ENCODE results near the gene USP3.

Gene USP3

GRCh38 chr15:63595688-63596087, 91.3 kb downstream of the USP3 start:
- Histone ChIP-seq H3K79me2 (ENCODE audit: low read length) (no peaks in the 10 kb centered on the region; the same call in 1 of the 2 replicates), H3K36me3 (replicated peaks; ENCODE audit: insufficient read depth, low read length) (peaks cover 8% of the 10 kb centered on the region; the same call in 1 of the 2 replicates), H3K27me3 (replicated peaks; ENCODE audit: insufficient read depth, low read length) (no peaks in the 10 kb centered on the region), H3K9ac (ENCODE audit: low read length) (no peak overlapping the region), H3K27ac (ENCODE audit: low read length) (no peak overlapping the region), H3K4me3 (ENCODE audit: low read length) (no peak overlapping the region), H3K9me2 (replicated peaks; ENCODE audit: insufficient read depth, low read length) (no peaks in the 10 kb centered on the region), H3K4me1 (ENCODE audit: low read length) (0 out of 2 replicates have a peak, but pooled peaks cover 4% of the 10 kb centered on the region), H4K20me1 (ENCODE audit: insufficient read depth, low read length) (no peaks in the 10 kb centered on the region), H3K4me2 (ENCODE audit: low read depth, low read length) (no peak overlapping the region), H3K9me3 (replicated peaks; ENCODE audit: insufficient read depth, low read length) (no peaks in the 10 kb centered on the region), H3F3A (ENCODE audit: insufficient read depth, low read length) (peaks cover 12% of the 10 kb centered on the region; the same call in 1 of the 2 replicates), H2AFZ (ENCODE audit: low read length) (no peak overlapping the region)
- TF ChIP-seq EZH2 (optimal IDR thresholded peaks at IDR 0.05; ENCODE audit: low read depth, low read length): no peak
- no peak for TF ChIP-seq EZH2phosphoT487 (IDR thresholded peaks at IDR 0.05; ENCODE audit: low read length)
- TF ChIP-seq CTCF (IDR thresholded peaks at IDR 0.05; ENCODE audit: low read length): no peak
- no peak for DNase-seq

- Histone ChIP-seq H3K9ac (ENCODE audit: low read length) (no peak overlapping the region), H2AFZ (ENCODE audit: low read length) (no peak overlapping the region), H3K27me3 (replicated peaks; ENCODE audit: insufficient read depth, low read length) (no peaks in the 10 kb centered on the region), H3K9me3 (replicated peaks; ENCODE audit: insufficient read depth, low read length) (no peaks in the 10 kb centered on the region), H3K79me2 (ENCODE audit: low read length) (no peaks in the 10 kb centered on the region; the same call in 1 of the 2 replicates), H3K27ac (ENCODE audit: low read length) (no peak overlapping the region), H3K4me3 (ENCODE audit: low read length) (no peak overlapping the region), H3K4me1 (ENCODE audit: low read length) (0 out of 2 replicates have a peak, but pooled peaks cover 4% of the 10 kb centered on the region), H3F3A (ENCODE audit: insufficient read depth, low read length) (peaks cover 20% of the 10 kb centered on the region), H3K9me2 (replicated peaks; ENCODE audit: insufficient read depth, low read length) (no peaks in the 10 kb centered on the region), H3K4me2 (ENCODE audit: low read depth, low read length) (no peak overlapping the region), H3K36me3 (replicated peaks; ENCODE audit: insufficient read depth, low read length) (0 out of 2 replicates have a peak, but pooled peaks cover 4% of the 10 kb centered on the region), H4K20me1 (ENCODE audit: insufficient read depth, low read length) (no peaks in the 10 kb centered on the region)
- TF ChIP-seq EZH2phosphoT487 (IDR thresholded peaks at IDR 0.05; ENCODE audit: low read length) (no peak), CTCF (IDR thresholded peaks at IDR 0.05; ENCODE audit: low read length) (no peak), EZH2 (optimal IDR thresholded peaks at IDR 0.05; ENCODE audit: low read depth, low read length) (no peak)
- DNase-seq: no peak
Measured at GRCh38 chr15:63596676-63597037, 92.3 kb downstream of the USP3 start.

GRCh38 chr15:63597038-63597790, 92.8 kb downstream of the USP3 start, which contains the start of gene FBXL22:
TSS of gene FBXL22 (plus strand) at chr15:63597387. CDS start at chr15:63597393, 6 bp downstream.
- TF ChIP-seq EZH2 (optimal IDR thresholded peaks at IDR 0.05; ENCODE audit: low read depth, low read length) (no peak), CTCF (IDR thresholded peaks at IDR 0.05; ENCODE audit: low read length) (no peak), EZH2phosphoT487 (IDR thresholded peaks at IDR 0.05; ENCODE audit: low read length) (no peak)
- Histone ChIP-seq H3K9me3 (replicated peaks; ENCODE audit: insufficient read depth, low read length) (no peaks in the 10 kb centered on the region), H3K79me2 (ENCODE audit: low read length) (no peaks in the 10 kb centered on the region; the same call in 1 of the 2 replicates), H3K4me2 (ENCODE audit: low read depth, low read length) (no peak within 1 kb of the TSS), H3K9ac (ENCODE audit: low read length) (no peak within 1 kb of the TSS), H3K9me2 (replicated peaks; ENCODE audit: insufficient read depth, low read length) (no peaks in the 10 kb centered on the region), H3K27ac (ENCODE audit: low read length) (no peak within 1 kb of the TSS), H3K27me3 (replicated peaks; ENCODE audit: insufficient read depth, low read length) (no peaks in the 10 kb centered on the region), H3K36me3 (replicated peaks; ENCODE audit: insufficient read depth, low read length) (0 out of 2 replicates have a peak, but pooled peaks cover 4% of the 10 kb centered on the region), H3K4me1 (ENCODE audit: low read length) (peaks cover 7% of the 10 kb centered on the region; the same call in 1 of the 2 replicates), H3F3A (ENCODE audit: insufficient read depth, low read length) (peaks cover 25% of the 10 kb centered on the region), H3K4me3 (ENCODE audit: low read length) (no peak within 1 kb of the TSS), H2AFZ (ENCODE audit: low read length) (no peak within 1 kb of the TSS), H4K20me1 (ENCODE audit: insufficient read depth, low read length) (no peaks in the 10 kb centered on the region)
- no peak for DNase-seq

Data from MM.1S (cell line).